ENCODE measurements around the gene NANS.
A peak's percentile ranks its signal among the peaks of the same experiment; 100 is the strongest.

Gene NANS

GRCh38 chr9:98054376-98054951, 2.1 kb upstream of the NANS start:
- no peaks in the 10 kb centered on the region for H3K9me3 ChIP-seq (ENCODE audit: control insufficient read depth, low read length)
- H3K4me3 ChIP-seq (ENCODE audit: insufficient read depth, low read depth, low read length), result no peak overlapping the region
- 94 to 98% methylated on average over 7 of the region's 7 CpGs for WGBS, 2 experiments
- no peak overlapping the region for H3K27ac ChIP-seq (ENCODE audit: insufficient read depth, low read depth, low read length, poor library complexity, severe bottlenecking)
- H3K27me3 ChIP-seq (ENCODE audit: control insufficient read depth, insufficient read depth, low read length, poor library complexity, severe bottlenecking), result peaks cover 8% of the 10 kb centered on the region
- H3K36me3 ChIP-seq (ENCODE audit: control insufficient read depth, insufficient read depth, low read length), result no peaks in the 10 kb centered on the region
- H3K4me1 ChIP-seq (ENCODE audit: control insufficient read depth, insufficient read depth, low read length), result peaks cover 3% of the 10 kb centered on the region

- 21 to 23% methylated on average over 14 of the region's 14 CpGs for WGBS, 2 experiments
- H3K27me3 ChIP-seq (ENCODE audit: control insufficient read depth, insufficient read depth, low read length, poor library complexity, severe bottlenecking), result peaks cover 8% of the 10 kb centered on the region
- H3K36me3 ChIP-seq (ENCODE audit: control insufficient read depth, insufficient read depth, low read length), result no peaks in the 10 kb centered on the region
- peaks cover 3% of the 10 kb centered on the region for H3K4me1 ChIP-seq (ENCODE audit: control insufficient read depth, insufficient read depth, low read length)
- H3K4me3 ChIP-seq (ENCODE audit: insufficient read depth, low read depth, low read length), result peak overlapping the region; percentile 65
- no peak overlapping the region for H3K27ac ChIP-seq (ENCODE audit: insufficient read depth, low read depth, low read length, poor library complexity, severe bottlenecking)
- H3K9me3 ChIP-seq (ENCODE audit: control insufficient read depth, low read length), result no peaks in the 10 kb centered on the region
Observed at GRCh38 chr9:98057138-98057799, 737 bp downstream of the NANS start.

GRCh38 chr9:98062161-98062560, 5.6 kb downstream of the NANS start:
- H3K27me3 ChIP-seq (ENCODE audit: control insufficient read depth, insufficient read depth, low read length, poor library complexity, severe bottlenecking), result peaks cover 5% of the 10 kb centered on the region
- no peaks in the 10 kb centered on the region for H3K36me3 ChIP-seq (ENCODE audit: control insufficient read depth, insufficient read depth, low read length)
- H3K4me1 ChIP-seq (ENCODE audit: control insufficient read depth, insufficient read depth, low read length), result peaks cover 3% of the 10 kb centered on the region
- no peak overlapping the region for H3K27ac ChIP-seq (ENCODE audit: insufficient read depth, low read depth, low read length, poor library complexity, severe bottlenecking)
- H3K9me3 ChIP-seq (ENCODE audit: control insufficient read depth, low read length), result no peaks in the 10 kb centered on the region
- no peak overlapping the region for H3K4me3 ChIP-seq (ENCODE audit: insufficient read depth, low read depth, low read length)
- 92 to 95% methylated on average over 2 to 3 of the region's 3 CpGs for WGBS, 2 experiments

DNA sequence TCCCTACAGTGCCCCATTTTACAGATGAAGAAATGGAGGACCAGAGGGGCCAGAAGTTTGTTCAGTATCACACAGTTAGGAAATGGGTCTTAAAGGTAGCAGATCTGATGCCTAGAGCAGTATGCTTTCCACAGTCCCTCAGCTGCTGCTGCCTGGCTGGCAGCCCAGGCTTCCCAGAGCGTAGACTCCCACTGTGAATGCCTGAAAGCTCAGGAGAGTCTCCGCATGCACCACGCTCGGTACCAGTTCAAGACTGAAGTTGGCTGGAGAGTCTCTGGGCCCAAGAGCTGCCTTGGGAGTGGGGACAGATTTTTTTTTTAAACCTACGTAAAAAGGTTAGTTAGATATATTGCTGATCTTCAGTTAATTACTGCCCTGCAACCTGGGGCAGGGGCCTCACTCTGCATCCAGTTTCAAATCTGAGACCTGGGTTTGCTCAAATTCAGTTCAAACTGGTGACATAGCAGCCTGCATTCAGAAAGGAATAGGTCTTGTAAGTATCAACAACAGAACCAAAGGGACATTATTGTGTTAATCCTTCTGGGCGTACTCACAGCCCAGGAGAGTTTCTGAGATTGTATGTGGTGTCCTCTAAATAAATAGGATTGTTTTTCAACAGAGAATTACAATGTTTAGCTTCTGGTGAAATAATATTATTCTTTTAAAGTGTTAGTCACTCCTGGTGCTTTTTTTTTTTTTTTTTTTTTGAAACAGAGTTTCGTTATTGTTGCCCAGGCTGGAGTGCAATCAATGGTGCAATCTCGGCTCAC, 8.3 kb downstream of the NANS start:
- Histone ChIP-seq H3K4me1 (ENCODE audit: control insufficient read depth, insufficient read depth, low read length) (no peaks in the 10 kb centered on the region), H3K27ac (ENCODE audit: insufficient read depth, low read depth, low read length, poor library complexity, severe bottlenecking) (no peak overlapping the region), H3K4me3 (ENCODE audit: insufficient read depth, low read depth, low read length) (no peak overlapping the region), H3K36me3 (ENCODE audit: control insufficient read depth, insufficient read depth, low read length) (no peaks in the 10 kb centered on the region), H3K9me3 (ENCODE audit: control insufficient read depth, low read length) (no peaks in the 10 kb centered on the region), H3K27me3 (ENCODE audit: control insufficient read depth, insufficient read depth, low read length, poor library complexity, severe bottlenecking) (no peaks in the 10 kb centered on the region)
- 86 to 88% methylated on average over 8 of the region's 8 CpGs for WGBS, 2 experiments

GRCh38 chr9:98066235-98066634, 9.7 kb downstream of the NANS start:
- Histone ChIP-seq H3K4me1 (ENCODE audit: control insufficient read depth, insufficient read depth, low read length) (no peaks in the 10 kb centered on the region), H3K27me3 (ENCODE audit: control insufficient read depth, insufficient read depth, low read length, poor library complexity, severe bottlenecking) (no peaks in the 10 kb centered on the region), H3K27ac (ENCODE audit: insufficient read depth, low read depth, low read length, poor library complexity, severe bottlenecking) (no peak overlapping the region), H3K36me3 (ENCODE audit: control insufficient read depth, insufficient read depth, low read length) (no peaks in the 10 kb centered on the region), H3K4me3 (ENCODE audit: insufficient read depth, low read depth, low read length) (no peak overlapping the region), H3K9me3 (ENCODE audit: control insufficient read depth, low read length) (no peaks in the 10 kb centered on the region)
- 83 to 92% methylated on average over 1 to 2 of the region's 3 CpGs for WGBS, 2 experiments

GRCh38 chr9:98067184-98067583, 10.7 kb downstream of the NANS start:
- no peaks in the 10 kb centered on the region for H3K27me3 ChIP-seq (ENCODE audit: control insufficient read depth, insufficient read depth, low read length, poor library complexity, severe bottlenecking)
- H3K9me3 ChIP-seq (ENCODE audit: control insufficient read depth, low read length), result no peaks in the 10 kb centered on the region
- no peaks in the 10 kb centered on the region for H3K36me3 ChIP-seq (ENCODE audit: control insufficient read depth, insufficient read depth, low read length)
- no peak overlapping the region for H3K27ac ChIP-seq (ENCODE audit: insufficient read depth, low read depth, low read length, poor library complexity, severe bottlenecking)
- H3K4me1 ChIP-seq (ENCODE audit: control insufficient read depth, insufficient read depth, low read length), result no peaks in the 10 kb centered on the region
- H3K4me3 ChIP-seq (ENCODE audit: insufficient read depth, low read depth, low read length), result no peak overlapping the region
- WGBS, 2 experiments, result 95 to 98% methylated on average over 2 of the region's 2 CpGs

- Histone ChIP-seq H3K4me3 (ENCODE audit: insufficient read depth, low read depth, low read length) (no peak overlapping the region), H3K36me3 (ENCODE audit: control insufficient read depth, insufficient read depth, low read length) (no peaks in the 10 kb centered on the region)
- WGBS, 2 experiments, result 94 to 96% methylated on average over 6 of the region's 6 CpGs
Observed at GRCh38 chr9:98069551-98069950, 13.0 kb downstream of the NANS start.

GRCh38 chr9:98070704-98071103, 14.2 kb downstream of the NANS start:
- Histone ChIP-seq H3K4me1 (ENCODE audit: control insufficient read depth, insufficient read depth, low read length) (no peaks in the 10 kb centered on the region), H3K9me3 (ENCODE audit: control insufficient read depth, low read length) (no peaks in the 10 kb centered on the region), H3K4me3 (ENCODE audit: insufficient read depth, low read depth, low read length) (no peak overlapping the region), H3K36me3 (ENCODE audit: control insufficient read depth, insufficient read depth, low read length) (no peaks in the 10 kb centered on the region), H3K27ac (ENCODE audit: insufficient read depth, low read depth, low read length, poor library complexity, severe bottlenecking) (no peak overlapping the region), H3K27me3 (ENCODE audit: control insufficient read depth, insufficient read depth, low read length, poor library complexity, severe bottlenecking) (no peaks in the 10 kb centered on the region)
- 90 to 94% methylated on average over 7 of the region's 7 CpGs for WGBS, 2 experiments

More at GRCh38 chr9:98069551-98069950, 13.0 kb downstream of the NANS start:
- H3K9me3 ChIP-seq (ENCODE audit: control insufficient read depth, low read length), result no peaks in the 10 kb centered on the region
- H3K27ac ChIP-seq (ENCODE audit: insufficient read depth, low read depth, low read length, poor library complexity, severe bottlenecking), result no peak overlapping the region
- no peaks in the 10 kb centered on the region for H3K27me3 ChIP-seq (ENCODE audit: control insufficient read depth, insufficient read depth, low read length, poor library complexity, severe bottlenecking)
- H3K4me1 ChIP-seq (ENCODE audit: control insufficient read depth, insufficient read depth, low read length), result no peaks in the 10 kb centered on the region

DNA sequence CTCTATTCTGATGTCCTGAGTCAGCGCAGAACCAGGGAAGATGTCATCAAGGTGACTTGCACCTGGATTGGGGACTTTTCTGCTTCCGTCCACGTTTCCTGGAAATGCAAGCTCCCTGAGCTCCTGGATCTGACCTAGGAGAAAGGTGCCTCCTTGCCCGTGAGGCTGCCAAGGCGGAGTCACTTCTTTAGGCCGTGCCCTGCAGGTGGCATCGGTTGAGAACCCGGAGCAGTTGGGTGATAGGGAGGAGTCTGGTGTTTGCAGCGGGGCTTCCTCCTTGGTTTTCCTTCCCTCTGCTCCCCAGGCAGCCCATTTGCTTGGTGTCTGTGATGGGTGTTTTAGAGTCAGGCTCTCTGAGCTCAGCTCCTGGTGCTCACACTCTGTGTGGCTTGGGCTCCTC, 15.2 kb downstream of the NANS start:
- Histone ChIP-seq H3K27ac (ENCODE audit: insufficient read depth, low read depth, low read length, poor library complexity, severe bottlenecking) (no peak overlapping the region), H3K4me1 (ENCODE audit: control insufficient read depth, insufficient read depth, low read length) (no peaks in the 10 kb centered on the region)
- 84 to 88% methylated on average over 9 of the region's 9 CpGs for WGBS, 2 experiments

More for the DNA sequence above, 15.2 kb downstream of the NANS start:
- Histone ChIP-seq H3K27me3 (ENCODE audit: control insufficient read depth, insufficient read depth, low read length, poor library complexity, severe bottlenecking) (no peaks in the 10 kb centered on the region), H3K9me3 (ENCODE audit: control insufficient read depth, low read length) (no peaks in the 10 kb centered on the region), H3K4me3 (ENCODE audit: insufficient read depth, low read depth, low read length) (no peak overlapping the region), H3K36me3 (ENCODE audit: control insufficient read depth, insufficient read depth, low read length) (no peaks in the 10 kb centered on the region)

Data from ectodermal cell (in vitro differentiated cells).